Stimulated activated CD4-positive, alpha-beta T cell treated with anti-CD3 and anti-CD28 coated beads, Interleukin-1b, Interleukin-23, amount 100 ng/mL, for 4 hours (primary cell): ENCODE results near the gene AIFM2.
A peak's percentile ranks its signal among the peaks of the same experiment; 100 is the strongest.
"Not testable (repeated sequence)": the region's sequence is repeated elsewhere in the genome, so short reads cannot be mapped to it uniquely, and the experiment has no call there.

Source experiments
- DNase-seq, 2 donors: peaks; one replicate each; pipeline ENCODE4 v3.0.0-alpha.2; 2020; ENCODE audit warnings: low read depth in 2 of 2

The AIFM2 gene

DNA sequence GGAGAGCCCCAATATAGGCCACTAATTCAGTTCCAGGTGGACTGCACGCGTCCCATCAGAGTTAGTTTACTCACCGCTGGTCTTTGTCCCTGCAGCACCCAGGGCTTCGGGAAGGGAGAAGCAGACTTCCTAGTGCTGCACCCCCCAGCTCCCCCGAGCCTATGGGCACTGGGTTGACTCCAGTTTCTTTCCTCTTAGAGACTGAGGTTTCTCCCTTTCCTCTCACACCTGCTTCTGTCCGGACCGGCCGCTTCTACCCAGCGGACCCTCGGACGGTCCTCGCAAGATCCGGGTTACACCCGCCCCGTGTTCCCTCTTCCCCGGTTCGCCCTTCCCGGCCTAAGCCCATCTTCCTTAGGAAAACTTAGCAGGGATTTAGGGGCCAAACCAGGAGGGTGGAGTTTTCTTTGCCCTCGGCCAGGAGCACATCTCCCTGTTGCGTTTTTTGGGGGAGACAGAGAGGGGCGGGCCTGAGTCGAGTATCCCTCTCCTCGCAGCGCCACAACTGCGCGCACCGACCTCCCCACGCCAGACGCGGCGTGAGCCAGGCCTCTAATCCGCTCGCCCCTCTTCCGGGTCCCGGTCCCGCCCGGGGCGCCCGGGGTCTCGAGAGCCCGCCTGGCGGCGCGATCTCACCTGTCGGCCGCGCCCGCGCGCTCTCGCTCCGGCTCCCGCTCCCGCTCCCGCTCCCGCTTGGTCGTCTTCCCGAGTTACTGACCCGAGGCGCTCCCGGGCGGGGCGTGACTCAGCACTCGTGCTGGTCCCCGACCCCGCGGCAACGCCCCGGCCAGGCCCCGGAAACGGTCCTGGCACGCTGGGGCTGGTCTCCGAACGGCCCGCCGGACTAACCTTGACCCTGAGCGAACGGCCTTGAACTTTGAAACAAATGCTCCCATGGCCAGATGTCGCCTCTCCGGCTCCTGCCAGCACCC, at the start of gene AIFM2:
TSS of gene AIFM2 (minus strand) at position 728 of the 932 bp plus-strand sequence. CDS start 8,741 bp downstream, outside the sequence.
- peak in 1 of 2 donors; percentile 40 for DNase-seq

DNA sequence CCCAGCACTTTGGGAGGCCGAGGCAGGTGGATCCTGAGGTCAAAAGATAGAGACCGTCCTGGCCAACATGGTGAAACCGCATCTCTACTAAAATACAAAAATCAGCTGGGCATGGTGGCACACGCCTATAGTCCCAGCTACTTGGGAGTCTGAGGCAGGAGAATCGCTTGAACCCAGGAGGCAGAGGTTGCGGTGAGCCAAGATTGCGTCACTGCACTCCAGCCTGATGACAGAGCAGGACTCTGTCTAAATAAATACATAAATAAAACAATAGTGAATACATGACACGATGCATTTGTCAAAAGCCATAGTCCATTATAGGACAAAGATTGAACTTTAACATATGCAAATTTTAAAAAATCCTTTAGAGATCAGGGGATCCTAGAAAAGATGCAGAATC, 46.6 kb upstream of the AIFM2 start:
- not testable (repeated sequence) for DNase-seq

DNA sequence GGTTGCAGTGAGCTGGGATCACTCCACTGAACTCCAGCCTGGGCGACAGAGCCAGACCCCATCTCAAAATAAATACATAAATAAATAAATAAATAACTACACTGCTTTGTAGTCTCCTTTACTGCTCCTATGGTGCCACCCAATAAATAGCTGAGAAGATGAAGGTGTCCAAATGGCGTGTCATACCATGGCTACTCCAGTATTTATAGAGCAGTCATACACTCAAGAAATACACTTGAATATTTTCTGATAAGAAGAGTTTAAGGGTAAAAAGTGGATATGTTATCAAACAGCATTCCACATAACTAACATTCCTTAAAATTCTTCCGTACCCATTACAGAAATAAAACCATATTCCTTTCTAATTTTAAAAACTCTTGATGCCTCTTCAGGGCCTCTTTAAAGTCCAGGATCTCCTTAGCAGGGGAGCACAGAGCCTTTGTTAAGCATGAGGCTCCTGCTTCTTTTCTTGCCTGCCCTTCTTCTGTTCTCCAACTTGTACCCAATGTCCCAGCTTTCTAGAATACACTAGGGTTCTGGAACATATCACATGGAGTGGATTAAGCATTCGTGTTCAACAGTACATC, 45.6 kb upstream of the AIFM2 start:
- no peak for DNase-seq

DNA sequence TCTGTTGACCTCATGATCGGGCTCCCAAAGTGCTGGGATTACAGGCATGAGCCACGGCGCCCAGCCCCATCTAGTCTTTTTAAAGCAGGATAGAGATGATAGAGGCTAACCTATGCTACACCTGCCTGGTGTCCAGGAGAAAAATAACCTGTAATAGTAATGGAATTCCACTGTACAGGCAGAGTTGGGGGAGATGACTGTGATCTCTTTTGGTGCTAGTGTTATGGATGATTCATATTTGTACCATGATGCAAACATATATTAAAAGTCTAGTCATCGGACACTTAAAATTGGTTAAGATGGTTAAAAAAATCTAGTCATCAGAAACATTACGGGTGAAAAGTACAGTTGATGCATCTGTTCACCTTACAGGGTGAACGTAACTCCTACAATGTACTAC, 43.8 kb upstream of the AIFM2 start:
- DNase-seq: no peak

DNA sequence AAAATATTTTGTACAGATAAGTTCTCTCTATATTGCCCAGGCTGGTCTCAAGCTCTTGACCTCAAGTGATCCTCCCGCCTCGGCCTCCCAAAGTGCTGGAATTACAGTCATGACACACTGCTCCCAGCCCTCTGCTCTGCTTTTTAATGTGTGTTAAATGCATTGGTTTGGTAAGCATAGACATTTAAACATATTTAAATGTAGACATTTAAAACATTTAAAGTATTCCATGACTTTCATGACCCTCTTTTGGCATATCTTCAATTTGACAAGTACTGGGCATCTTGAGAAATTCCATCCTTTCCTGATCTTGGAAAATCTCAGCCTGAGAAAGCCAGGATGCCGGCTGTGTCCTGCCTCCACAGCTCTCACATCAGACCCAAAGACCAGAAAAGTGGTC, 42.9 kb upstream of the AIFM2 start:
- DNase-seq: no peak

DNA sequence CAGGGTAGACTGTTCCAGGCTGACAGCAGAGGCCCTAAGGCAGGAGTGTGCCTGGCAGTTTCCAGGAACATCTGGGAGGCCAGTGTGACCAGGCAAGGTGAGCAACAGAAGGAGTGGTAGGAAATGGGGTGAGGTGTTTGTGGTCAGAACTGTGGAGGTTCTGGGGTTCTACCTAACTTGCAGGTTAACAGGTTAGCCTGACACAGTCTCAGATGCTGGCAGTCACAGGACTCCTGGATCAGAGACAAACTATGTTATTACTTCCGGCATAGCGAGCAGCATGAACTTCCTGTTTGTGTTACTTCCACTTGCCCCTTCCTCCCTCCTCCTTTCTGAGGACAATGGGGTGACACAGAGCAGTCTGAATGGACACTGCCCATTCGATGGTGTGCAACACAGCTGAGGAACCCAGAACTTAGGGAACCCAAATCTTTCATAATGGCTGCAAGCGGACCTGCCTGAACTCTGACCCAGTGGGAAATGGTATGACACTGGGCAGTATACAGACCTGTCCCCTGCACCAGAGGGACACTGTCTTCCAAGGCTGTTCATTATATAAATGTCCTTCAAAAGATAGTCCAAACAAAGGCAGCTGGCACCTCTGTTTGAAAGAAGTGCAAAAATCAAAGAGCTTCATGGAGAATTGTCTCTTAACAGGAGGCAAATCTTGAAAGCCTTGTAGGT, 41.6 kb upstream of the AIFM2 start:
- no peak for DNase-seq

DNA sequence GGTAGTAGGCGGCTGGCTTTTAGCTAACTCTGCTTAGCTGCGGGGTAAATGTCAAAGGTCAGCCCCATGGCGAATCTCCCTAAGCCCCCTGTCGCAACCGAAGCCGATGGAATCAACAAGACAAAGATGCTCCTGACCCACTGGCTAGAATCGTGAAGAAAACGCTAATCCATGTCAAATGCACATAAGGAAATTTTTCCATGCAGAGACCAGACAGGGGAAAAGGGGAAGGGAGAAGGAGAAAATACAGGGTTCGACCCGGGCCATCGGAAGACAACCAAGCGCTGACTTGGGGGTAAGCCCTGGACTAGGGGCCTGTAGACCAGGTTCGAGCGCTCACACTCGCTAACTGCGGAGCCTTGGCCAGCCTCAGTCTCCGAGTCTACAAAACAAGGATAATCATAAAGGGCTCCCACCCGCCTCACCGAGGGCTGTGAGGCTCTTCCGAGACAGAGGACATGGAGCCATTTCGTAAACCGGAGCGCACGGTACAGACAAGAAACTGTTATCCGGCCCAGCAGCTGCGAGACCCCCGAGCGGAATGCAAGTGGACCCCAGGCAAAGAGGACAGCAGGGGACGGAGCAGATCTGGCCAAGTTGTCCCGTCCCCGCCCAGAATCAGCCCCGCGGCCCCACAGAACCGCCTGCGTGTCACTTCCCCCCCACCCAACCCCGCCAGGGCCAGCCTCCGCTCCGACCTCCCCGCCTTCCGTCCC, 37.2 kb upstream of the AIFM2 start:
- no peak for DNase-seq

DNA sequence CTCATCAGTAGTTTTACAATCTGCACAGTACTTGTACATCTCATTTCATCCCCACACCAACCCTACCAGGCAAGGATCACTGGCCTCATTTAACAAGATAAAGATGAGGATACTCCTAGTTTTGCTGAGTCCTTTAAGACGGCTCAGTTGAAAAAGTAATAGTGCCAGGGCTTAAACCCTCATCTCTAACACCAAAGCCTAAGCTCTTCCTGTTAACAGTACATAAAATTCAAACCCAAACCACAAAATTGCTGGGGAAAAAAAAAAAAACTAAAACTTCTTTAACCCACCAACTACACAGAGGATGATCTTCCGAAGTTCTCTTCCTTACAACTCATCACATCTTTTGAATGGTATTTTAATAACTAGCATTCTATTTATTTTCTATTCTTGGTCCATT, 36.4 kb upstream of the AIFM2 start:
- DNase-seq: no peak

DNA sequence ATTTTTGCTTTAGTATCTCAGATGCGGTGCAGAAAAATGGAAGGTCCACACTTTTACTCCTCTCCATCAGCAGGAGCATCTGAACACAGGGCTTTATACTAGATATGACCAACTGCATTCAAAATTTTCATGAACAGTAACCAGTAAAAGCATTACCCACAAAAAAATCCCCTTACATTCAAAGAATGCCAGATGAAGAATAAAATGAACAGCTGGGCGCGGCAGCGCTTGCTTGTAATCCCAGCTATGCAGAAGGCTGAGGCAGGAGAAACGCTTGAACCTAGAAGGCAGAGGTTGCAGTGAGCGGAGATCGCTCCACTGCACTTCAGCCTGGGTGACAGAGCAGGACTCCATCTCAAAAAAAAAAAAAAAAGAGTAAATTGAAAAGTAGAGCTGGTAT, 34.6 kb upstream of the AIFM2 start:
- DNase-seq: no peak

DNA sequence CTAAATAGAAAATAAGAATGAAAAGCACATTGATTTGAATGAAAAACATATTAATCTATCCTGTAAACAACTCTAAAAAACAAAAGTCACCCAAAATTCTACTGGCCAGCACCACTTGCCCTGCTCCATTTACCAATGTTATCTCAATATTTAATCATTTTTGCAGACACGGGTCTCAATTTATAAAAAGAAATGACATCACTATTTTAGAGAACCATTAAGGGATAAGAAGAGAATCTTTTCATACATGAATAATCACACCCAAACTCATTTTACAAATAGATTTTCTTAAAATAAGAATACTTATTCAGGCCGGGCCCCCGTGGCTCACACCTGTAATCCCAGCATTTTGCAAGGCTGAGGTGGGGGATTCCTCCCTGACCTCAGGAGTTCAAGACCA, 33.8 kb upstream of the AIFM2 start:
- no peak for DNase-seq

DNA sequence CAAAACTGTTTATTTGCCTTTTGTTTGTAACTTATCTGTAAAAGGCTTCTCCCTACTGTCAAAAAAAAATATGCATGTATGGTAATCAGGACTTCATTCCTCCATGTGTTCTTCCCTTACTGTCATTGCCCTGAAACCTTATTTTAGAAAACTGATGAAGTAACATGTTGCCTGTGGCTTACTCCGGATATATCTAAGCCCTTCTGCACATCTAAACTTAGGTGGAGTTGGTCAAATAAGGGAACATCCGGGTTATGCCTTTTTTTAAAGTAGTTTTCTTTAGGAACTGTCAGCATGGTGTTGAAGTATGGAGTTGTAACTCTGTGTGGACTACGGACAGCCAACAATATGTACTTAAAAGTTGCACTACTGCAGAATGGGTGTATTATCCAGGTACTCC, 31.5 kb upstream of the AIFM2 start:
- DNase-seq: no peak

DNA sequence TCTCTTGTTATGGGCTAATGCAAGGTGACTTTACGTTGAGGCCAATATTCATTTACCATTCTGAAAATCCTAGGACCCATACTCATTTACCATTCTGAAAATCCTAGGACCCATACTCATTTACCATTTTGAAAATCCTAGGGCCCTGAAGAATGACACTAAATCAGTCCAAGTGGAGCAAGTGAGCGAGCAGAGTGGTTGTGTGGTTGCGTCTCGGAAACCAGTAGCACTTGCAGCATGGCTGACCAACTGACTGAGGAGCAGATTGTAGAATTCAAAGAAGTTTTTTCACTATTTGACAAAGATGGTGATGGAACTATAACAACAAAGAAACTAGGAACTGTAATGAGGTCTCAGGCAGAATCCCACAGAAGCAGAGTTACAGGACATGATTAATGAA, 30.8 kb upstream of the AIFM2 start:
- DNase-seq: no peak

DNA sequence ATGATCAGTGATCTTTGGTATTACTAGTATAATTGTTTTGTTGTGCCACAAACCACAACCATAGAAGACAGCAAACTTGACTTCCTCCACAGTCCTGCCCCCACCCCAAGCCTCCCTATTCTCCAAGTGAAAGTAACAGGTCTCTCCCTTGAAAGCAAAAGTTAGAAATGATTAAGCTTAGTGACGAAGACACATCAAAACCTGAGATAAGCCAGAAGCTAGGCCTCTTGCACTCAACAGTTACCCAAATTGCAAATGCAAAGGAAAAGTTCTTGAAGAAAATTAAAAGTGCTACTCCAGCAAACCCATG, 30.2 kb upstream of the AIFM2 start:
- peak; percentile 18 to 41 for DNase-seq

DNA sequence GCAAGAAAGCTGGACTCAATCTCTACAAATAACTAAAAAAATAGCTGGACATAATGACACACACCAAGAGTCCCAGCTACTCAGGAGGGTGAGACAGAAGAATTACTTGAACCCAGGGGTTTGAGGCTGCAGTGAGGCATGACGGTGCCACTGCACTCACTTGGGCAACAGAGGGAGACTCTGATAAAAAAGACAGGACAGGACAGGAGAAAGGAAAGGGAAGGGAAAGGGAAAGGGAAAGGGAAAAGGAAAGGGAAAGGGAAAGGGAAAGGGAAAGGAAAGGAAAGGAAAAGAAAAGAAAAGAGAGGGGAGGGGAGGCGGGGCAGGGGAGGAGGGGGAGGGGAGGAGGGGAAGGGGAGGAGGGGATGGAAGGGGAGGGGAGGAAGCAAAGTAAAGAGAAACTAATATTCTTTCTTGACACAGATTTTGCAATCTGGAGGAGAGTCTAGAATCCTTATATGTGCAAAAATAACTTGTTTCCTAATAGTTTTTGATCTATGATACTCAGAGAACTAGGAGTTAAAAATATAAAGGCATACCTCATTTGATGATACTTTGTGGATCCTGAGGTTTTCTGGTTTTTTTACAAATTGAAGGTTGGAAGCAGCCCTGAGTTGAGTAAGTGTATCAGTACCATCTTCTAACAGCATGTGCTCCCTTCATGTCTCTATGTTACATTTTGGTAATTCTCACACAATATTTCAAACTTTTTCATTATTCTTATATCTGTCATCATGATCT, 29.7 kb upstream of the AIFM2 start:
- DNase-seq: no peak

DNA sequence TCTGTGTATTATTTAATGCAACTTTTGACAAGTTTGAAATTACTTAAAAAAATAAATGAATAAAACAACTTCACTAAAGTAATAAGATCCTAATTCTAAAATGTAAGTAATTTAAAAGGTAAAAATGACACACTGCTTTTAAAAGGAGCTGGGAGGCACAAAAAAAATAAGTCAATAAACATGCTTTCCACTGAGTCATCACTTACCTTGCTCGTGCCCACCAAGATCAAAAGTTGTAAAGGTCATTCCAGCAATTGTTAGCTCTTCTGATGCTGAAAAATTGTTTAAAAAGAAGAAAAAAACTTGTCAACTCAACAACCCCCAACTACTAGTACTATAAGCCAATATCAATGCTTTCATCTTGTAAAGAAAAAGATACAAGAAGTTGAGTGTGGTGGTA, 28.2 kb upstream of the AIFM2 start:
- no peak for DNase-seq

DNA sequence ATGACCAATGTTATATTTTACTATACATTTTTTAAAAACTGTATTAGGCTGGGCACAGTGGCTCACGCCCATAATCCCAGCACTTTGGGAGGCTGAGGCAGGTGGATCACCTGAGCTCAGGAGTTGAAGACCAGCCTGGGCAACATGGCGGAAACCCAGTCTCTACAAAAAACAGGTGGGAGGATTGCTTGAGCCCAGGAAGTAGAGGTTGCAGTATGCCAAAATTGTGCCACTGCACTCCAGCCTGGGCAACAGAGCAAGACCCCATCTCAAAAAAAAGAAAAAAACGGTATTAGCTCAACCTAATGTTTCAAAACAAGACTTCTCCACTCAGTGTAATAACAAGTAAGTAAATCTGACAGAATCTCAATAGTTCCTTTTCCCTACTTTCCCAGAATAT, 26.7 kb upstream of the AIFM2 start:
- DNase-seq: not testable (repeated sequence)

DNA sequence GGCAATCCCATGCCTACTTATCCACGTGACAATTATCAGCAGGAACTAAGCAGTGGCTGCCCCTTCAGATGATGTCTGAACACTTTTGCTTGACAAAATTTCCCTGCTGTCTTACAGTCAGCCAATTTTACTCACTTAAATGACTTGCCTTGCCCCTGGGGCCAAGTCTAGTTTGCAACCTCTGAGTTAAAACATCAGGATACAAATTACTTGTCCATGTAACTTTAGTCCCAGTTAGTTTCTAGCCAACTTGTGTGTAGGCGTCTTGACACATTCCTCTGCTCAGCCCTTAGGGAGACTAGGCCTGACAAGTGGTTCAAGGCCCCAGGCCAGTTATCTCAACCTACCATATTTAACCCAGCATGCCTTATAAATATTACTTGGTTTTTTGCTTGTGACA, 25.5 kb upstream of the AIFM2 start:
- no peak for DNase-seq

DNA sequence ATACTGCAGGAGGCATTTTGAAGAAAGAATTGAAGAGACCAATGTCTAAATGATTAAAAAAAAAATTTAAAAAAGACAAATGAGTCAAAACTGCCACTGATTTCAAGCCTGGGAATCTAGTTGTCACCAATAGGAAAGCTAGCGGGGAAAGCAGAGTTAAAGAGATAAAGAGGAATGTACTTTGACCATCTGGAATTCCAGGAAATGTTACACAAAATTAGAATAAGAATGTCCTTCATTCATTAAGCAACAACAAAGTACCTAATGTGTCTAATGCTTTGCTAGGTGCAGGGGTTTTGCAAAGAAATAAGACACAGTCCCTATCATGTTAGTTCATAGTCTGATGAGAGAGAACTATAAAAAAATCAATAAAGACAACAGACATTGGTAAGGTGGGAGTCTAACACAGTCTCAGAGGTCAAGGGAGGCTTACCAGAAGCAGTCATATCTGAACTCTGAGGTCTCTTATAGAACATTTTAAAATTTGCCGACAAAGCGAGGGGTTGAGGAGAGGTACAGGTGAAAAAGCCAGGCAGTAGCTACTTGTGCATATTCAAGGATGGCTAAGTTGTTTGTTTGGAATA, 22.7 kb upstream of the AIFM2 start:
- no peak for DNase-seq

DNA sequence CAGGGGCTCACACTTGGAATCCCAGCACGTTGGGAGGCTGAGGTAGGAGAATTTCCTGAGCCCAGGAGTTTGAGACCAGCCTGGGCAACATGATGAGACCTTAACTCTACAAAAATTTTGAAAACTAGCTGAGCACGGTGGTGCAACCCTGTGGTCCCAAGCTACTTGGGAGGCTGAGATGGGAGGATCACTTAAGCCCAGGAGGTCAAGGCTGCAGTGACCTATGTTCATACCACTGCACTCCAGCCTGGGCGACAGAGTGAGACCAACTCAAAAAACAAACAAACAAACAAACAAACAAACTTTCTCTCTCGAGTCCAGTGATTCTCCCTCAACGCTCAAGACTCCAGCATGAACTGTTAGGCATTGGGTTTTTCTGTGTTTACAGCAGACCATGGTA, 15.9 kb upstream of the AIFM2 start:
- DNase-seq: no peak

DNA sequence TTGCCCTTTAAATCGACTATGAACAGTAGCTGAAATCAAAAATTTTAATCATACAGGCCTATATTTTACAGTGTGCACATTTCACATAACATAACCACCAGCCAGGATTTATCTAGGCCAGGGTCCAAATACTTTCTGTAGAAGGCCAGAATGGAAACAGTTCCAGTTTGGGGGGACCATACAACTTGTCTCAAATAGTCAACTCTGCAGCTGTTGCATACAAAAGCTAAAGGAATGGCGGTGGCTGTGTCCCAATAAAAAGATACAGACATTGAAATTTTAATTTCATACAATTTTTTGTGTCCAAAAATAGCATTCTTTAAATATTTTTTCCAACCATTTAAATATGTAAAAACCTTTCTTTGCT, 14.6 kb upstream of the AIFM2 start:
- no peak for DNase-seq
